H9 (cell line): ENCODE measurements around the gene SUSD2. TPM values are rescaled to one million over a fixed set of nuclear protein-coding genes. Genes with fewer than 3 reads are reported as not detected.

Source experiments
- DNase-seq: peaks from one replicate; pipeline ENCODE4 v3.0.0-alpha.2; 2017
- H2AFZ ChIP-seq: one replicate; pipeline ENCODE4 v1.6.1; 2013; ENCODE audit warnings: mild to moderate bottlenecking, low read length, control low read depth, moderate library complexity
- H2AK5ac ChIP-seq: 2 replicates; pipeline ENCODE4 v1.6.1; 2013; ENCODE audit warnings: low read length, control low read depth, mixed read lengths; ENCODE audit not compliant: insufficient read length
- H2BK120ac ChIP-seq: one replicate; pipeline ENCODE4 v1.6.1; 2013; ENCODE audit warnings: low read depth, mild to moderate bottlenecking, low read length, control low read depth, inconsistent platforms; ENCODE audit not compliant: poor library complexity, severe bottlenecking
- H2BK12ac ChIP-seq: 2 replicates; pipeline ENCODE4 v1.6.1; 2013; ENCODE audit warnings: low read length, control low read depth, mixed read lengths, low read depth; ENCODE audit not compliant: insufficient read length
- H2BK15ac ChIP-seq: 2 replicates; pipeline ENCODE4 v1.6.1; 2013; ENCODE audit warnings: low read depth, low read length, control low read depth
- H2BK20ac ChIP-seq: one replicate; pipeline ENCODE4 v1.6.1; 2013; ENCODE audit warnings: low read depth, mild to moderate bottlenecking, low read length, control low read depth, inconsistent platforms; ENCODE audit not compliant: poor library complexity, severe bottlenecking
- H2BK5ac ChIP-seq: 2 replicates; pipeline ENCODE4 v1.6.1; 2013; ENCODE audit warnings: low read length, control low read depth, mixed read lengths; ENCODE audit not compliant: insufficient read length
- H3K14ac ChIP-seq: 2 replicates; pipeline ENCODE4 v1.6.1; 2013; ENCODE audit warnings: low read length, control low read depth; ENCODE audit not compliant: insufficient read depth
- H3K18ac ChIP-seq: 2 replicates; pipeline ENCODE4 v1.6.1; 2013; ENCODE audit warnings: low read depth, mild to moderate bottlenecking, mixed read lengths, low read length, control low read depth; ENCODE audit not compliant: insufficient read length
- H3K23ac ChIP-seq: 2 replicates; pipeline ENCODE4 v1.6.1; 2013; ENCODE audit warnings: low read length, control low read depth, mixed read lengths, low read depth; ENCODE audit not compliant: insufficient read length
- H3K23me2 ChIP-seq: 2 replicates; pipeline ENCODE4 v1.6.1; 2013; ENCODE audit warnings: low read depth, mild to moderate bottlenecking, mixed read lengths, low read length, control low read depth; ENCODE audit not compliant: insufficient read length, poor library complexity, severe bottlenecking
- H3K27ac ChIP-seq: 2 replicates; pipeline ENCODE4 v1.5.1; 2013; ENCODE audit warnings: low read length, control low read depth, mixed read lengths, low read depth; ENCODE audit not compliant: insufficient read length
- H3K27me3 ChIP-seq: 2 replicates; pipeline ENCODE4 v1.6.1; 2013; ENCODE audit warnings: low read length, control low read depth, inconsistent platforms; ENCODE audit not compliant: insufficient read depth
- H3K4ac ChIP-seq: 2 replicates; pipeline ENCODE4 v1.6.1; 2013; ENCODE audit warnings: low read depth, mild to moderate bottlenecking, control low read depth, inconsistent platforms, low read length, moderate library complexity
- H3K4me1 ChIP-seq: 2 replicates; pipeline ENCODE4 v1.6.1; 2013; ENCODE audit warnings: low read length, control low read depth, inconsistent platforms; ENCODE audit not compliant: insufficient read depth
- H3K4me2 ChIP-seq: 2 replicates; pipeline ENCODE4 v1.6.1; 2013; ENCODE audit warnings: low read length, control low read depth, mixed read lengths; ENCODE audit not compliant: insufficient read length, insufficient read depth
- H3K56ac ChIP-seq: 2 replicates; pipeline ENCODE4 v1.6.1; 2013; ENCODE audit warnings: low read depth, mild to moderate bottlenecking, mixed read lengths, low read length, control low read depth; ENCODE audit not compliant: insufficient read length
- H3K79me1 ChIP-seq: 2 replicates; pipeline ENCODE4 v1.6.1; 2013; ENCODE audit warnings: low read depth, mild to moderate bottlenecking, moderate library complexity, low read length, control low read depth, inconsistent platforms; ENCODE audit not compliant: insufficient read depth, poor library complexity, severe bottlenecking
- H3K79me2 ChIP-seq: 2 replicates; pipeline ENCODE4 v1.6.1; 2013; ENCODE audit warnings: low read length, control low read depth, inconsistent platforms; ENCODE audit not compliant: insufficient read depth
- H3K9ac ChIP-seq: 2 replicates; pipeline ENCODE4 v1.6.1; 2013; ENCODE audit warnings: low read length, control low read depth, mixed read lengths; ENCODE audit not compliant: insufficient read length; ENCODE audit errors: extremely low read depth
- H3K9me3 ChIP-seq: one replicate; pipeline ENCODE4 v1.6.1; 2013; ENCODE audit warnings: low read depth, low read length, inconsistent platforms; ENCODE audit not compliant: control insufficient read depth
- H3T11ph ChIP-seq: one replicate; pipeline ENCODE4 v1.6.1; 2013; ENCODE audit warnings: mild to moderate bottlenecking, low read length, control low read depth, inconsistent platforms
- H4K20me1 ChIP-seq: one replicate; pipeline ENCODE4 v1.6.1; 2013; ENCODE audit not compliant: control insufficient read depth, insufficient read length, insufficient read depth
- H4K5ac ChIP-seq: 2 replicates; pipeline ENCODE4 v1.6.1; 2013; ENCODE audit warnings: low read depth, mild to moderate bottlenecking, mixed read lengths, low read length, control low read depth; ENCODE audit not compliant: insufficient read length
- H4K8ac ChIP-seq: replicated peaks from 2 replicates; pipeline ENCODE4 v1.6.1; 2013; ENCODE audit warnings: low read length, control low read depth, mixed read lengths, low read depth; ENCODE audit not compliant: insufficient read length
- H4K91ac ChIP-seq: 2 replicates; pipeline ENCODE4 v1.6.1; 2013; ENCODE audit warnings: low read depth, mild to moderate bottlenecking, moderate library complexity, mixed read lengths, low read length, control low read depth; ENCODE audit not compliant: insufficient read length
- H3K27ac Mint-ChIP-seq, 3 experiments: 2 replicates in 2 of 3; 3 replicates in 1 of 3; pipeline ENCODE4 v1.8.0; 2020 to 2021; ENCODE audit warnings: mixed read lengths in 3 of 3, mild to moderate bottlenecking in 1 of 3, moderate library complexity in 1 of 3
- H3K27me3 Mint-ChIP-seq: 2 replicates; pipeline ENCODE4 v1.8.0; 2021; ENCODE audit warnings: low read depth, mild to moderate bottlenecking, moderate library complexity, mixed read lengths
- H3K36me3 Mint-ChIP-seq, 3 experiments: 2 replicates in 2 of 3; 3 replicates in 1 of 3; pipeline ENCODE4 v1.8.0; 2020 to 2021; ENCODE audit warnings: low read depth in 3 of 3, mixed read lengths in 3 of 3; ENCODE audit not compliant: insufficient read depth in 1 of 3
- H3K4me1 Mint-ChIP-seq, 2 experiments: 2 replicates each; pipeline ENCODE4 v1.8.0; 2020; ENCODE audit warnings: mixed read lengths in 2 of 2
- H3K4me3 Mint-ChIP-seq, 2 experiments: 2 replicates in 1 of 2; 3 replicates in 1 of 2; pipeline ENCODE4 v1.8.0; 2020 to 2021; ENCODE audit warnings: mild to moderate bottlenecking in 2 of 2, mixed read lengths in 2 of 2, moderate library complexity in 1 of 2
- H3K9me3 Mint-ChIP-seq, 2 experiments: 2 replicates in 1 of 2; 3 replicates in 1 of 2; pipeline ENCODE4 v1.8.0; 2020; ENCODE audit warnings: mild to moderate bottlenecking in 2 of 2, mixed read lengths in 2 of 2, moderate library complexity in 1 of 2
- WGBS: extraction: QIAGEN DNeasy Blood & Tissue Kit; methylation state at CpG from one replicate; pipeline ENCODE4 v1.1.7; 2013; ENCODE audit warnings: missing lambda C conversion rate, low lambda C conversion rate, mixed read lengths; ENCODE audit not compliant: insufficient read length; ENCODE audit errors: extremely low coverage; 5-methylcytosine and 5-hydroxymethylcytosine counted together
- long read RNA-seq: library from polyadenylated mRNA; unstranded; transcript quantifications from one replicate; pipeline ENCODE4 v2.0.0, GENCODE V29; 2020
- total RNA-seq: library from RNA; stranded (reverse); gene quantifications from 2 replicates; pipeline ENCODE4 v1.2.1, GENCODE V29; 2021
- TF ChIP-seq, protein P1 (sequence below): fragments of 200-600 bp; sonication (generic); conservative IDR thresholded peaks from 3 replicates; pipeline ENCODE4 v1.8.0; 2021; ENCODE audit warnings: antibody characterized with exemption, mild to moderate bottlenecking

Gene SUSD2
- total RNA-seq = 3.8 and 4.2 TPM in 2 replicates
- long read RNA-seq, transcript SUSD2-201 (15 exons, 3,404 nt) = major isoform, 10 of 12 reads
- long read RNA-seq, partial matches to known transcripts = 2 of 12 reads
- long read RNA-seq, other reads (novel, unspliced or antisense) = 0 of 12 reads

GRCh38 chr22:24181088-24181995 lies at the start of gene SUSD2:
Gene SUSD2 (plus strand): TSS chr22:24181487. CDS start chr22:24181520, 33 bp downstream.
- Histone ChIP-seq H4K5ac (no peak within 1 kb of the TSS), H2BK120ac (no peak within 1 kb of the TSS), H2AK5ac (no peak within 1 kb of the TSS), H3K79me2 (no peaks in the 10 kb centered on the region), H3K14ac (no peak within 1 kb of the TSS; the same call in 1 of the 2 replicates), H4K91ac (no peak within 1 kb of the TSS), H3K23ac (no peak within 1 kb of the TSS), H2AFZ (no peak within 1 kb of the TSS), H3K4me1 (no peaks in the 10 kb centered on the region), H3K4me2 (no peak within 1 kb of the TSS), H2BK12ac (no peak within 1 kb of the TSS), H2BK15ac (no peak within 1 kb of the TSS), H3K9me3 (no peaks in the 10 kb centered on the region), H3K27ac (no peak within 1 kb of the TSS), H3K27me3 (no peaks in the 10 kb centered on the region), H4K8ac (no peak within 1 kb of the TSS), H3K79me1 (no peaks in the 10 kb centered on the region), H3K4ac (no peak within 1 kb of the TSS), H2BK5ac (no peak within 1 kb of the TSS), H4K20me1 (no peaks in the 10 kb centered on the region), H3K18ac (no peak within 1 kb of the TSS), H3K23me2 (no peaks in the 10 kb centered on the region), H3K56ac (no peak within 1 kb of the TSS), H3K9ac (no peak within 1 kb of the TSS), H2BK20ac (no peak within 1 kb of the TSS), H3T11ph (no peak within 1 kb of the TSS)
- Mint-ChIP-seq H3K36me3 (peaks cover 0 to 1% (median 0%) of the 10 kb centered on the region in 3 experiments; a peak in 1 of 7 replicates), H3K4me3 (no peak within 1 kb of the TSS), H3K27ac (no peak within 1 kb of the TSS), H3K27me3 (no peaks in the 10 kb centered on the region; the same call in none of the 2 replicates), H3K4me1 (peaks cover 8 to 17% of the 10 kb centered on the region in 2 experiments), H3K9me3 (no peaks in the 10 kb centered on the region; a peak in 1 of 5 replicates)
- peak; percentile 71 for DNase-seq
- WGBS = no CpG with 5 or more reads among the region's 35 CpGs
- TF ChIP-seq, protein P1, sequence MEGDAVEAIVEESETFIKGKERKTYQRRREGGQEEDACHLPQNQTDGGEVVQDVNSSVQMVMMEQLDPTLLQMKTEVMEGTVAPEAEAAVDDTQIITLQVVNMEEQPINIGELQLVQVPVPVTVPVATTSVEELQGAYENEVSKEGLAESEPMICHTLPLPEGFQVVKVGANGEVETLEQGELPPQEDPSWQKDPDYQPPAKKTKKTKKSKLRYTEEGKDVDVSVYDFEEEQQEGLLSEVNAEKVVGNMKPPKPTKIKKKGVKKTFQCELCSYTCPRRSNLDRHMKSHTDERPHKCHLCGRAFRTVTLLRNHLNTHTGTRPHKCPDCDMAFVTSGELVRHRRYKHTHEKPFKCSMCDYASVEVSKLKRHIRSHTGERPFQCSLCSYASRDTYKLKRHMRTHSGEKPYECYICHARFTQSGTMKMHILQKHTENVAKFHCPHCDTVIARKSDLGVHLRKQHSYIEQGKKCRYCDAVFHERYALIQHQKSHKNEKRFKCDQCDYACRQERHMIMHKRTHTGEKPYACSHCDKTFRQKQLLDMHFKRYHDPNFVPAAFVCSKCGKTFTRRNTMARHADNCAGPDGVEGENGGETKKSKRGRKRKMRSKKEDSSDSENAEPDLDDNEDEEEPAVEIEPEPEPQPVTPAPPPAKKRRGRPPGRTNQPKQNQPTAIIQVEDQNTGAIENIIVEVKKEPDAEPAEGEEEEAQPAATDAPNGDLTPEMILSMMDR = no peak
